Small intestine (tissue), 7 donors: ENCODE results near the gene FAT2. TPM values are rescaled to one million over a fixed set of nuclear protein-coding genes. Genes with fewer than 3 reads are reported as not detected.

ENCODE experiments used
- DNase-seq, 2 donors: peaks; one replicate each; pipeline versions ENCODE4 v3.0.0 to v3.0.0-alpha.2; 2013
- FAIRE-seq: peaks from 2 replicates; lab custom pipeline; 2012; peaks lifted over from hg19 to GRCh38; lab: Jason Lieb, UNC
- H3K27ac ChIP-seq, 3 donors: one replicate each; pipeline ENCODE4 v1.5.1; 2013; ENCODE audit warnings: low read length in 2 of 3, mild to moderate bottlenecking in 2 of 3, control low read depth in 1 of 3, inconsistent platforms in 1 of 3, low read depth in 1 of 3, moderate library complexity in 1 of 3
- H3K27me3 ChIP-seq, 3 donors: one replicate each; pipeline ENCODE4 v1.6.1; 2013; ENCODE audit warnings: low read length in 3 of 3, inconsistent platforms in 1 of 3; ENCODE audit not compliant: control insufficient read depth in 3 of 3, insufficient read depth in 3 of 3
- H3K36me3 ChIP-seq, 3 donors: one replicate each; pipeline ENCODE4 v1.6.1; 2013; ENCODE audit warnings: low read length in 3 of 3, inconsistent platforms in 1 of 3, low read depth in 1 of 3, mild to moderate bottlenecking in 1 of 3, moderate library complexity in 1 of 3; ENCODE audit not compliant: control insufficient read depth in 3 of 3, insufficient read depth in 2 of 3
- H3K4me1 ChIP-seq, 3 donors: one replicate each; pipeline ENCODE4 v1.6.1; 2013; ENCODE audit warnings: low read length in 2 of 3, inconsistent platforms in 1 of 3, low read depth in 1 of 3, mild to moderate bottlenecking in 1 of 3, moderate library complexity in 1 of 3; ENCODE audit not compliant: control insufficient read depth in 3 of 3, insufficient read depth in 2 of 3
- H3K4me3 ChIP-seq, 3 donors: one replicate each; pipeline ENCODE4 v1.5.1; 2013; ENCODE audit warnings: low read length in 3 of 3, control low read depth in 1 of 3, inconsistent platforms in 1 of 3, low read depth in 1 of 3, mild to moderate bottlenecking in 1 of 3, moderate library complexity in 1 of 3
- H3K9me3 ChIP-seq, 2 donors: one replicate each; pipeline ENCODE4 v1.6.1; 2013; ENCODE audit warnings: low read depth in 1 of 2, low read length in 1 of 2; ENCODE audit not compliant: control insufficient read depth in 2 of 2, insufficient read depth in 1 of 2
- WGBS, 3 donors: extraction: QIAGEN DNeasy Blood & Tissue Kit; methylation state at CpG; one replicate each; pipeline ENCODE4 v1.1.7; 2013; 5-methylcytosine and 5-hydroxymethylcytosine counted together
- polyA plus RNA-seq, 4 donors: library from polyadenylated mRNA; stranded (reverse) in 3 of 4; unstranded in 1 of 4; fragments of 200-250 nt in 3 of 4; fragments of 120-200 nt in 1 of 4; gene quantifications; one replicate each; pipeline versions ENCODE4 v1.2.1 to v1.2.3, GENCODE V29; 2013
- donor health status: healthy with polysubstance abuse.
- donor health status: control.
- donor health status: control.
- donor health status: Bipolar disorder and iron deficiency.
- donor health status: healthy.

Gene FAT2
- polyA plus RNA-seq, 4 donors = 0.01 to 0.49 TPM; not detected in 2

DNA sequence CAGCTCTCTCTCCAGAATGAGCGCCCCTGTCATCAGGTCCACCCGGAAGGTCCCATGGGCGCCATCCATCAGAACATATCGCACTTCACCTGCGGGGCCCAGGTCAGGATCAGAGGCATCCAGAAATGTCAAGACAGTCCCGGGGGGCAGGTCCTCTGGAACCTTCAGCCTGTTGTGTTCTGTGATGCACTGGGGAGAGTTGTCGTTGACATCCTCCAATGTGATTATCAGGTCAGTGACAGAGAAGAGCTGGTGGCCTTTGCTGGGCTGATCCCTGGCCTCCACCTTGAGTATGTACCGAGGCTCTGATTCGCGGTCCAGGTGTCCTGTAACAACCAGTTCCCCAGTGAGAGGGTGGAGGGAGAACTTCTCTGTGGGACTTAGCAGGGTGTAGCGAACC, 25.2 kb downstream of the FAT2 start:
- H3K4me1 ChIP-seq = no peaks in the 10 kb centered on the region
- no peaks in the 10 kb centered on the region for H3K36me3 ChIP-seq
- 91 to 94% (median 94%) methylated on average over 11 of the region's 11 CpGs for WGBS, 3 donors
- H3K27me3 ChIP-seq = peaks cover 0 to 2% (median 0%) of the 10 kb centered on the region in 3 donors
- no peak overlapping the region for H3K27ac ChIP-seq
- no peaks in the 10 kb centered on the region for H3K9me3 ChIP-seq
- H3K4me3 ChIP-seq = no peak overlapping the region
- DNase-seq = no peak
- no peak for FAIRE-seq

DNA sequence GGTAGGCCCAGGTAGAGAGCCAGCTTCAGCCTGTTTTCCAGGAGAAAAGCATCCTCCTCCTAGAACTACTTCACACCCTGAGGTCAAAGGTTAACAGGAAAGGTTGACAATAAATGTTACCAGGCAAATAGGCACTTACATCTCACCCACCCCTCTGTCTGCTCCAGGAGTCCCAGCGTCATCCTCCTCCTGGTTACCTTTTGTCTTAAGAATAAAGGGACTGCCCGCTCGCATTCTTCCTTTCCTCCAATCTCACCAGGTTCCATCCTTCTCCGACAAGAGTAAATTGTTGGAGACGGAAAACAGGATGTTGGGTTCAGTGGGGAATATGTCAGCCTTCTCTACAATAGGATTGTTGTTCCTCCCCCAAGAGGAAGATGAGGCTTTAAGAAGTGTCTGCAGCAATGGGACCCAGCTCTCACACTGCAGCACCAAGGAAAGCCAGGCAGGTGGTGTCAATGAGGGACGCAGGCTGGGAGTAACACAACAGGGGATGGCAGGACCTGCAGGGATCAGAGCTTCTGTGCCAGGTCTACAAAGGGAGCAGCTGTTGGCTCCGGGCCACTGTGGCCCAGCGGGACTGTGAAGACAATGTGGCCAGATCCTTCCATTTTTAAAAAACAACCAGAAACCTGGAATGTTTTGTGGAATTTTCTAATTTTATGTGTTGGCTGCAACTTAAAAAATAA, 29.0 kb downstream of the FAT2 start:
- Histone ChIP-seq H3K4me3 (no peak overlapping the region), H3K9me3 (no peaks in the 10 kb centered on the region), H3K4me1 (no peaks in the 10 kb centered on the region), H3K27ac (no peak overlapping the region), H3K27me3 (peaks cover 0 to 2% (median 0%) of the 10 kb centered on the region in 3 donors), H3K36me3 (no peaks in the 10 kb centered on the region)
- no peak for FAIRE-seq
- no peak for DNase-seq
- WGBS, 3 donors = 75 to 86% (median 83%) methylated on average over 8 of the region's 8 CpGs

GRCh38 chr5:151557951-151558350, 33.2 kb downstream of the FAT2 start:
- DNase-seq (no peak), FAIRE-seq (no peak)
- no peaks in the 10 kb centered on the region for H3K36me3 ChIP-seq
- no peaks in the 10 kb centered on the region for H3K4me1 ChIP-seq
- no peaks in the 10 kb centered on the region for H3K9me3 ChIP-seq
- no peak overlapping the region for H3K4me3 ChIP-seq
- H3K27me3 ChIP-seq = peaks cover 0 to 2% (median 0%) of the 10 kb centered on the region in 3 donors
- no peak overlapping the region for H3K27ac ChIP-seq
- WGBS, 3 donors = 74 to 82% (median 79%) methylated on average over 6 of the region's 6 CpGs

DNA sequence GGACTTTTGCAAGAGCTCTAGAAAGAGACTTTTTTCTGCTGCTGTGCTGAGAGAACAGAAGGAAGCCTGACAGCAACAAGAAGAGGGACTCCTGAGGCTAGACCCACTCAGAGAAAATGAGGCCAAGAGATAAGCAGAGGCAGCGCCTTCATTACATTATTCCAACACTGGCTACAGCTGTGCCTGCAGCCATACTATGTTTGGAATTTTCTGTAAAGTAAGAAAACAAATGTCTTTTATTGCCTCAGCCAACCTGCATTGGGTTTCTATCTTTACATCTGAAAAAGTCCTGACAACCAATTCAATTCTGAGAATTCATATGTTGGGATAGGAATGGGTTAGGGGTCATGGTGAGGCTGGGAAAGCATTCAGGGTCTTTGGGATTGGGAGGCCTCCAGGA, 33.7 kb downstream of the FAT2 start:
- no peak for FAIRE-seq
- H3K9me3 ChIP-seq = no peaks in the 10 kb centered on the region
- peaks cover 0 to 2% (median 0%) of the 10 kb centered on the region in 3 donors for H3K27me3 ChIP-seq
- no peak overlapping the region for H3K27ac ChIP-seq
- DNase-seq = no peak
- H3K4me1 ChIP-seq = no peaks in the 10 kb centered on the region
- no peaks in the 10 kb centered on the region for H3K36me3 ChIP-seq
- 81 to 89% (median 83%) methylated on average over 1 of the region's 1 CpG for WGBS, 3 donors
- no peak overlapping the region for H3K4me3 ChIP-seq

DNA sequence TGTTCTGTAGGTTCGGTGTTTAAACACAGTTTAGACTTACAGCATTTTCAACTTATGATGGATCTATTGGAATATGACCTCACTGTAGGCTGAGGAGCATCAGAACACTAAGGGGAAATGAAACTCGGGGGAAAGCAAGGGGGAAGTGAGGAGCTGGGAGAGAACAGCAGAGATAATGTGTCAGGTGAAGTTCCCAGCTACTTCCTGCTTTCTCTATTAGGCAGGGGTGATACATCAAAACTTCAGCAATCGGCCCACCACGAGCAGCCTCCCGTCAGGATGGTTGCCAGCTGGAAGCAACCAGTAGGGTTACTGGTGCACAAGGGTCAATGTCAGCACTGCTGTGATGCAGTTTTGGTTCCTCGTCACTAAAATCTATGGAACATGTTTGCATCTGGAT, 34.3 kb downstream of the FAT2 start:
- 53 to 73% (median 57%) methylated on average over 6 of the region's 6 CpGs for WGBS, 3 donors
- Histone ChIP-seq H3K27ac (no peak overlapping the region), H3K4me3 (no peak overlapping the region), H3K9me3 (no peaks in the 10 kb centered on the region), H3K36me3 (no peaks in the 10 kb centered on the region), H3K4me1 (no peaks in the 10 kb centered on the region), H3K27me3 (peaks cover 0 to 2% (median 0%) of the 10 kb centered on the region in 3 donors)
- FAIRE-seq (no peak), DNase-seq (no peak)

DNA sequence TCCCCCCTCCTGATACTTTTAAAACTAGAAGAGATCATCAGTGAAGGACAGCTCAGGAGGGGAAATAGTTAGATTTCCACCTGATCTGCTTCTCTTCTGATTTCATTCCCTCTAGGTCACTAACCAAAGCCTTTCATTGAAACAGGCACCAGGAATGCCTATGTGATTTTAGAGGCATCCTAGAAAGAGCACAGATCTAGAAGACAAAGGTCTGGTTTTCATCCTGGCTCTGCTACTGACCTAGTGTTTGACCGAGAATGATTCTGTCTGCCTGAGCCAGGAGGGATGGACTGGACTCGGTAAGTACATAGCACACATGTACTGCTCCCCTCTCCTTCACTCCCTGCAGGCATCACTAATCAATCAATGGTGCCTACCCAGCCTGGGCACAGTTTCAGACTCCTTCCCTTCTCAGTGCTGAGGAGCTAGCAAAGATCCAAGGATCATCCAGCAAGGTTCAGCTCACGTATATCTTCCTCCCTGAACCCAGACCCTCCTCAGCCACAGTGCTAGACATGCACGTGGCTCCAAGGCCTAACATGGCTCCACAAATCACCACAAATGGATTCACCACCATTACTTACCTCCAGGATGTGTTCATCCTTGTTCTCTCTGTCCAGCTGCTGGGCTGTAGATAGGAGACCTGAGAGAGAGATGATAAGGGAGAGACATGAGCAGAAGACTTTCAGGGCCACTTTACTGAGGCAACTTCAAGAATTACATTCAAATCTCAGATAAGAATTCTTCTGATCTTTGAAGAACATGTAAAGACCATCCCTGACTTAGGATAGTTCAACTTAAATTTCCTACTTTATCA, 35.2 kb downstream of the FAT2 start:
- Histone ChIP-seq H3K36me3 (no peaks in the 10 kb centered on the region), H3K4me1 (no peaks in the 10 kb centered on the region), H3K4me3 (no peak overlapping the region), H3K9me3 (no peaks in the 10 kb centered on the region), H3K27ac (no peak overlapping the region), H3K27me3 (peaks cover 0 to under 1% (median 0%) of the 10 kb centered on the region in 3 donors)
- DNase-seq = no peak
- FAIRE-seq = no peak
- 82 to 93% (median 86%) methylated on average over 4 of the region's 4 CpGs for WGBS, 3 donors

DNA sequence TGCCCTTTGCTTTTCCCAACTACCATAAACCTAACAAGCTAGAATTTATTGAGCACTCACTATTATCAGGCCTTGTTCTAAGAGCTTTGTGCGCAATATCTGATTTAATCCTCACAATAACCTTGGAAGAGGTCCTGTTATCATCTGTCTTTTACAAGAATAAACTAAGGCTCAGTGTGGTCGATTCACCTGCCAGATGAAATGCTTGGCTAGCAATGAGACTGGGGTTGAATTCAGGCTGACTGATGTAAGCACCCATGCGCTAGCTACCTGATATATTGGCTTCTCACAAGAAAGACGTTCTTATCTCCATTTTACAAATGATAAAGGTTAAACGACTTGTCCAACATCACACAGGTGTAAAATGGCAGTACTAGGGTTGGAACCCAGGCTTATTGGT, 37.4 kb downstream of the FAT2 start:
- Histone ChIP-seq H3K27ac (no peak overlapping the region), H3K4me1 (no peaks in the 10 kb centered on the region), H3K4me3 (no peak overlapping the region), H3K27me3 (no peaks in the 10 kb centered on the region), H3K9me3 (no peaks in the 10 kb centered on the region), H3K36me3 (no peaks in the 10 kb centered on the region)
- FAIRE-seq (no peak), DNase-seq (no peak)
- WGBS, 3 donors = 44 to 67% (median 49%) methylated on average over 5 of the region's 5 CpGs

DNA sequence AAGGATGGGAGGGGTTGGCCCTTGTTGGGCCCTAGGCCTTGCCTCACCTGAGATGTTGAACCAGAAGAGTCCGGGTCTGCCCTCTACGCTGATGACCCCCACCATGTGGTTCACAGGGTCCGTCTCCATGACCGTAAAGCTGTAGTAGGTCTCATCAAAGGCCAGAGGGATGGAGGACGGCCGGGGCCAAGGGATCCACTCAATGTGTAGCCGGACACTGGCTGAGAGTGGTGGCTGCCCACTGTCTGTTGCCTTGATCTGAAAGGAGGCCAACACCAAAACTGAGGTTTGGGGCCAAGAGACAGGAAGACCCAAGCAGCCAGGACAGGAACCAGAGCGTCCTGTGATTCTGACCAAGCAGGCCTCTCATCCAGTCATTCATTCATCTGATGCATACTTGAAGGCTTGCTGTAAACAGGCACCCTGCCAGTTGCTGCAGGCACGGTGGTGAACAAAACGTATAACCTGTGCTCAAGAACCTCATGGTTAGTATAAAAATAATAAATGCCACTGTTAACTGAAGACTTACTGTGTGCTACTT, 37.9 kb downstream of the FAT2 start:
- H3K36me3 ChIP-seq = no peaks in the 10 kb centered on the region
- DNase-seq (no peak), FAIRE-seq (no peak)
- no peaks in the 10 kb centered on the region for H3K4me1 ChIP-seq
- H3K9me3 ChIP-seq = no peaks in the 10 kb centered on the region
- no peak overlapping the region for H3K4me3 ChIP-seq
- H3K27me3 ChIP-seq = no peaks in the 10 kb centered on the region
- 93 to 96% (median 95%) methylated on average over 10 of the region's 10 CpGs for WGBS, 3 donors
- H3K27ac ChIP-seq = no peak overlapping the region
